ENCODE data around the gene CYB5B. TPM values are rescaled to one million over a fixed set of nuclear protein-coding genes. Genes with fewer than 3 reads are reported as not detected.

The CYB5B gene
- total and polyA plus RNA-seq, 12 donors, result 153 to 1,039 (median 465) TPM

GRCh38 chr16:69501956-69502745 is 77.7 kb downstream of the CYB5B start:
- peak overlapping the region in 4 of 5 donors; percentile 47 to 81 (median 70) for H3K27ac ChIP-seq
- H3K9me3 ChIP-seq (replicated peaks in 1 of 3), result no peaks in the 10 kb centered on the region
- H3K4me1 ChIP-seq (replicated peaks in 1 of 2), result peaks cover 6 to 7% of the 10 kb centered on the region in 2 donors
- intact Hi-C loops (cut with DNase I), result no loop called here
- 27 to 38% (median 34%) methylated on average over 4 of the region's 4 CpGs for WGBS, 4 donors
- peak overlapping the region in 1 of 4 donors; percentile 35 for H3K4me3 ChIP-seq
- peak in 1 of 7 donors; percentile 42 for DNase-seq
- no peaks in the 10 kb centered on the region for H3K27me3 ChIP-seq
- H3K36me3 ChIP-seq (replicated peaks in 1 of 2), result no peaks in the 10 kb centered on the region
- TF ChIP-seq POLR2A (IDR thresholded peaks at IDR 0.05) (no peak), CTCF (IDR thresholded peaks at IDR 0.05) (no peak)

- intact Hi-C loops (cut with DNase I), result no loop called here
- Histone ChIP-seq H3K9me3 (replicated peaks in 1 of 3) (no peaks in the 10 kb centered on the region), H3K27ac (no peak overlapping the region), H3K27me3 (no peaks in the 10 kb centered on the region), H3K36me3 (replicated peaks in 1 of 2) (no peaks in the 10 kb centered on the region), H3K4me3 (no peak overlapping the region), H3K4me1 (replicated peaks in 1 of 2) (peaks cover 6 to 7% of the 10 kb centered on the region in 2 donors)
- WGBS, 4 donors, result 92 to 97% (median 95%) methylated on average over 4 of the region's 4 CpGs
- DNase-seq, result no peak
- TF ChIP-seq CTCF (IDR thresholded peaks at IDR 0.05) (no peak), POLR2A (IDR thresholded peaks at IDR 0.05) (no peak)
Measured at GRCh38 chr16:69503244-69503643, 78.8 kb downstream of the CYB5B start.

GRCh38 chr16:69508033-69508755 is 83.8 kb downstream of the CYB5B start:
- H3K36me3 ChIP-seq (replicated peaks in 1 of 2), result no peaks in the 10 kb centered on the region
- no peak overlapping the region for H3K4me3 ChIP-seq
- no peak for DNase-seq
- no peak for TF ChIP-seq CTCF (IDR thresholded peaks at IDR 0.05)
- TF ChIP-seq POLR2A (IDR thresholded peaks at IDR 0.05), result no peak
- H3K27ac ChIP-seq, result no peak overlapping the region
- WGBS, 4 donors, result 78 to 87% (median 84%) methylated on average over 4 of the region's 4 CpGs
- no peaks in the 10 kb centered on the region for H3K27me3 ChIP-seq
- no peaks in the 10 kb centered on the region for H3K4me1 ChIP-seq (replicated peaks in 1 of 2)
- intact Hi-C loops (cut with DNase I), result no loop called here
- H3K9me3 ChIP-seq (replicated peaks in 1 of 3), result no peaks in the 10 kb centered on the region

GRCh38 chr16:69509125-69509524 is 84.7 kb downstream of the CYB5B start:
- Histone ChIP-seq H3K4me1 (replicated peaks in 1 of 2) (no peaks in the 10 kb centered on the region), H3K36me3 (replicated peaks in 1 of 2) (no peaks in the 10 kb centered on the region), H3K4me3 (no peak overlapping the region), H3K27ac (no peak overlapping the region), H3K9me3 (replicated peaks in 1 of 3) (no peaks in the 10 kb centered on the region), H3K27me3 (no peaks in the 10 kb centered on the region)
- DNase-seq, result no peak
- no peak for TF ChIP-seq POLR2A (IDR thresholded peaks at IDR 0.05)
- no peak for TF ChIP-seq CTCF (IDR thresholded peaks at IDR 0.05)
- intact Hi-C loops (cut with DNase I), result no loop called here
- 68 to 74% (median 69%) methylated on average over 5 of the region's 5 CpGs for WGBS, 4 donors
